HL-60/S4 treated with phorbol 12-myristate 13-acetate at 8.2 ng/mL for 4 days and 3 days (cell line): Measurements from ENCODE around the gene OR52I1.

Experiments used
- in situ Hi-C: fragments of 300-500 bp; cut with MboI; formaldehyde crosslinking; loops from 2 replicates; pipeline ENCODE4 v1.15.0; 2022; ENCODE audit warnings: low sequenced_read_pairs

The OR52I1 gene

GRCh38 chr11:4593739-4594138, at the start of gene OR52I1:
OR52I1 (plus strand) TSS chr11:4594039; CDS start chr11:4594039, 0 bp downstream.
- in situ Hi-C loops = no loop called here

GRCh38 chr11:4544891-4545290, 48.9 kb upstream of the OR52I1 start, which contains the start of gene OR52M1:
OR52M1 (plus strand) TSS chr11:4545191; CDS start chr11:4545191, 0 bp downstream.
- in situ Hi-C loops = loop anchor here (10.0 kb wide), 1 partner anchor 360 kb away; no protein-coding TSS in a partner anchor

GRCh38 chr11:4546878-4547277, 47.0 kb upstream of the OR52I1 start:
- in situ Hi-C loops = loop anchor here (10.0 kb wide), 1 partner anchor 362 kb away; no protein-coding TSS in a partner anchor

- in situ Hi-C loops = loop anchor here (10.0 kb wide), 1 partner anchor 363 kb away; no protein-coding TSS in a partner anchor
These were observed 46.4 kb upstream of the OR52I1 start for GRCh38 chr11:4547416-4547815.

- in situ Hi-C loops = no loop called here
These were observed 42.4 kb upstream of the OR52I1 start for GRCh38 chr11:4551346-4551979.

- in situ Hi-C loops = no loop called here
These were observed 34.1 kb upstream of the OR52I1 start for GRCh38 chr11:4559527-4560440.

GRCh38 chr11:4560467-4560866, 33.4 kb upstream of the OR52I1 start:
- in situ Hi-C loops = no loop called here

- in situ Hi-C loops = no loop called here
These were observed 28.5 kb upstream of the OR52I1 start for GRCh38 chr11:4565371-4565770.

- in situ Hi-C loops = no loop called here
These were observed 24.8 kb upstream of the OR52I1 start for GRCh38 chr11:4569075-4569474.

- in situ Hi-C loops = no loop called here
These were observed 17.0 kb upstream of the OR52I1 start for GRCh38 chr11:4576880-4577279.

- in situ Hi-C loops = no loop called here
These were observed 16.1 kb upstream of the OR52I1 start for GRCh38 chr11:4577761-4578160.

GRCh38 chr11:4578624-4579023, 15.2 kb upstream of the OR52I1 start:
- in situ Hi-C loops = no loop called here

GRCh38 chr11:4580124-4580523, 13.7 kb upstream of the OR52I1 start:
- in situ Hi-C loops = no loop called here

- in situ Hi-C loops = no loop called here
These were observed 12.4 kb upstream of the OR52I1 start, which contains the start of gene OR52I2 for GRCh38 chr11:4581443-4581842. OR52I2 (plus strand) TSS chr11:4581743.

GRCh38 chr11:4589017-4589416, 4.8 kb upstream of the OR52I1 start:
- in situ Hi-C loops = no loop called here

GRCh38 chr11:4605057-4605456, 11.2 kb downstream of the OR52I1 start:
- in situ Hi-C loops = no loop called here

- in situ Hi-C loops = no loop called here
These were observed 12.6 kb downstream of the OR52I1 start for GRCh38 chr11:4606231-4607015.

GRCh38 chr11:4607096-4607495, 13.3 kb downstream of the OR52I1 start:
- in situ Hi-C loops = no loop called here

- in situ Hi-C loops = no loop called here
These were observed 14.2 kb downstream of the OR52I1 start, which contains the start of gene TRIM68 for GRCh38 chr11:4607781-4608666. TRIM68 (minus strand) TSS chr11:4608231; CDS start chr11:4605504, 2,727 bp downstream.
